GM08714 (cell line): ENCODE data around the gene ST3GAL5.
"Not testable (repeated sequence)": the region's sequence is repeated elsewhere in the genome, so short reads cannot be mapped to it uniquely, and the experiment has no call there.

Source experiments
- H3K4me3 ChIP-seq: fragments of 200-500 bp; sonication (Bioruptor generic); 2 replicates; pipeline ENCODE4 v1.5.1; 2014; ENCODE audit warnings: mild to moderate bottlenecking, low read length, inconsistent platforms
- ZNF274 ChIP-seq: IDR thresholded peaks from 2 replicates; pipeline ENCODE4 v1.6.1; 2012; ENCODE audit warnings: mild to moderate bottlenecking, low read depth, low read length

The ST3GAL5 gene

GRCh38 chr2:85909005-85909404, 20.2 kb upstream of the ST3GAL5 start:
- TF ChIP-seq ZNF274: no peak
- H3K4me3 ChIP-seq: no peak overlapping the region

- no peak for TF ChIP-seq ZNF274
- no peak overlapping the region for H3K4me3 ChIP-seq
Observed at GRCh38 chr2:85908506-85908905, 19.7 kb upstream of the ST3GAL5 start.

GRCh38 chr2:85907671-85908157, 18.9 kb upstream of the ST3GAL5 start:
- H3K4me3 ChIP-seq: no peak overlapping the region
- TF ChIP-seq ZNF274: no peak

- H3K4me3 ChIP-seq: no peak overlapping the region
- no peak for TF ChIP-seq ZNF274
Observed at GRCh38 chr2:85906748-85907147, 18.0 kb upstream of the ST3GAL5 start.

GRCh38 chr2:85905891-85906290, 17.1 kb upstream of the ST3GAL5 start:
- H3K4me3 ChIP-seq: no peak overlapping the region
- no peak for TF ChIP-seq ZNF274

GRCh38 chr2:85905187-85905666, 16.4 kb upstream of the ST3GAL5 start:
- no peak for TF ChIP-seq ZNF274
- no peak overlapping the region for H3K4me3 ChIP-seq

- TF ChIP-seq ZNF274: no peak
- H3K4me3 ChIP-seq: no peak overlapping the region
Observed at GRCh38 chr2:85903849-85904248, 15.1 kb upstream of the ST3GAL5 start.

GRCh38 chr2:85902496-85902895, 13.7 kb upstream of the ST3GAL5 start:
- no peak overlapping the region for H3K4me3 ChIP-seq
- no peak for TF ChIP-seq ZNF274

- H3K4me3 ChIP-seq: no peak overlapping the region
- TF ChIP-seq ZNF274: no peak
Observed at GRCh38 chr2:85901155-85901554, 12.4 kb upstream of the ST3GAL5 start.

- H3K4me3 ChIP-seq: no peak overlapping the region
- TF ChIP-seq ZNF274: no peak
Observed at GRCh38 chr2:85900366-85900765, 11.6 kb upstream of the ST3GAL5 start.

- no peak for TF ChIP-seq ZNF274
- H3K4me3 ChIP-seq: no peak overlapping the region
Observed at GRCh38 chr2:85899849-85900248, 11.1 kb upstream of the ST3GAL5 start.

- TF ChIP-seq ZNF274: no peak
- no peak overlapping the region for H3K4me3 ChIP-seq
Observed at GRCh38 chr2:85899284-85899683, 10.5 kb upstream of the ST3GAL5 start.

- no peak overlapping the region for H3K4me3 ChIP-seq
- no peak for TF ChIP-seq ZNF274
Observed at GRCh38 chr2:85898881-85899280, 10.1 kb upstream of the ST3GAL5 start.

- not testable (repeated sequence) for H3K4me3 ChIP-seq
Observed at GRCh38 chr2:85894554-85895278, 5.9 kb upstream of the ST3GAL5 start.

- no peak for TF ChIP-seq ZNF274
- no peak overlapping the region for H3K4me3 ChIP-seq
Observed at GRCh38 chr2:85893428-85894258, 4.9 kb upstream of the ST3GAL5 start.
